T-helper 17 cell (primary cell): ENCODE measurements around the gene CSNK1G1. TPM values are rescaled to one million over a fixed set of nuclear protein-coding genes. Genes with fewer than 3 reads are reported as not detected.

Experiments used
- ATAC-seq: fragments of 150-1000 bp; cut with Tn5 transposase; 2 replicates; pipeline ENCODE4 v1.10.0; 2021; ENCODE audit warnings: mild to moderate bottlenecking, moderate library complexity
- DNase-seq, 3 donors: peaks; one replicate each; pipeline versions ENCODE4 v3.0.0 to v3.0.0-alpha.2; 2020 to 2021
- H3K9me3 ChIP-seq: one replicate; pipeline ENCODE4 v1.7.0; 2013; ENCODE audit warnings: low read length, mild to moderate bottlenecking; ENCODE audit not compliant: control insufficient read depth, poor library complexity, severe bottlenecking
- H3K27ac Mint-ChIP-seq: one replicate; pipeline ENCODE4 v1.8.0; 2022; ENCODE audit warnings: mild to moderate bottlenecking, moderate library complexity, mixed read lengths
- H3K27me3 Mint-ChIP-seq: one replicate; pipeline ENCODE4 v1.8.0; 2022; ENCODE audit warnings: mixed read lengths
- H3K36me3 Mint-ChIP-seq: one replicate; pipeline ENCODE4 v1.8.0; 2022; ENCODE audit warnings: low read depth, mixed read lengths
- H3K4me1 Mint-ChIP-seq: one replicate; pipeline ENCODE4 v1.8.0; 2022; ENCODE audit warnings: mild to moderate bottlenecking, mixed read lengths
- H3K4me3 Mint-ChIP-seq: one replicate; pipeline ENCODE4 v1.8.0; 2022; ENCODE audit warnings: mild to moderate bottlenecking, moderate library complexity, mixed read lengths
- total RNA-seq, 4 donors: library from RNA in 2 of 4; stranded (reverse) in 2 of 4; gene quantifications; one replicate each; pipeline ENCODE4 v1.2.3 and lab custom pipeline; 2022 to 2026

CSNK1G1 gene
- total RNA-seq, 2 donors from 2014 or later: 23.2 to 25.5 TPM

- Mint-ChIP-seq H3K4me1 (peaks cover 21% of the 10 kb centered on the region), H3K27ac (no peak overlapping the region), H3K4me3 (no peak overlapping the region), H3K27me3 (no peaks in the 10 kb centered on the region), H3K36me3 (no peaks in the 10 kb centered on the region)
- H3K9me3 ChIP-seq: no peaks in the 10 kb centered on the region
- no peak for ATAC-seq
- no peak for DNase-seq
Observed at GRCh38 chr15:64310036-64310435, 45.9 kb downstream of the CSNK1G1 start.

- Mint-ChIP-seq H3K4me1 (peaks cover 14% of the 10 kb centered on the region), H3K27ac (no peak overlapping the region), H3K36me3 (peaks cover 3% of the 10 kb centered on the region)
Observed at GRCh38 chr15:64305261-64305660, 50.7 kb downstream of the CSNK1G1 start.

DNA sequence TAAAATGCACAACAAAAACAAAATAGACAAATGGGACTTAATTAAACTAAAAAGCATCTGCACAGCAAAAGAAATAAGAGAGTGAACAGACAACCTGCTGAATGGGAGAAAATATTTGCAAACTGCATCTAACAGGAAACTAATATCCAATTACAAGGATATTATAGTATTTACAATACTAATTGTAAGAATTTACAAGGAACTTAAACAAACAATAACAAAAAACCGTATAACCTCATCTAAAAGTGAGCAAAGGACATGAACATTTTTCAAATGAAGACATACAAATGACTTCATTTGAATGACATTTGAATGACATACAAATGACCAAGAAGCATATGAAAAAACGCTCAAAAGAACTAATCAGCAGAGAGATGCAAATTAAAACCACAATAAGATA lies 66.4 kb downstream of the CSNK1G1 start:
- Mint-ChIP-seq H3K4me3 (no peak overlapping the region), H3K36me3 (peaks cover 2% of the 10 kb centered on the region), H3K4me1 (peaks cover 23% of the 10 kb centered on the region), H3K27ac (no peak overlapping the region), H3K27me3 (no peaks in the 10 kb centered on the region)
- DNase-seq (no peak), ATAC-seq (no peak)
- H3K9me3 ChIP-seq: no peaks in the 10 kb centered on the region

More at GRCh38 chr15:64305261-64305660, 50.7 kb downstream of the CSNK1G1 start:
- no peaks in the 10 kb centered on the region for H3K27me3 Mint-ChIP-seq
- H3K4me3 Mint-ChIP-seq: no peak overlapping the region
- no peak for DNase-seq
- H3K9me3 ChIP-seq: no peaks in the 10 kb centered on the region
- no peak for ATAC-seq

DNA sequence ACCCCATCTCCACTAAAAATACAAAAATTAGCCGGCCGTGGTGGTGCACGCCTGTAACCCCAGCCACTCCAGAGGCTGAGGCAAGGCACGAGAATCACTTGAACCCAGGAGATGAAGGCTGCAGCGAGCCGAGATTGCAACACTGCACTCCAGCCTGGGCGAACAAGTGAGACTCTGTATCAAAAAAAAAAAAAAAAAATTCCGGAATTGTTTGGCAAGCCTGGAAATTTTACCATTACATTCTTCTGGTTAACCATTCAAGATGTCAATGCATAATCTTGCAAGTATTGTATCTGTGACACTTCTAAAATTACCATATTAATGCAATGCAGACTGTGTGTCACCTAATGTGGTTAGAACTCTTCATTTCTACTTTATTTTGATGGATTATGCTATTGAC lies 67.0 kb downstream of the CSNK1G1 start:
- DNase-seq: no peak
- Mint-ChIP-seq H3K4me1 (peaks cover 23% of the 10 kb centered on the region), H3K27me3 (no peaks in the 10 kb centered on the region), H3K4me3 (no peak overlapping the region), H3K36me3 (peaks cover 2% of the 10 kb centered on the region), H3K27ac (no peak overlapping the region)
- H3K9me3 ChIP-seq: no peaks in the 10 kb centered on the region
- ATAC-seq: no peak

DNA sequence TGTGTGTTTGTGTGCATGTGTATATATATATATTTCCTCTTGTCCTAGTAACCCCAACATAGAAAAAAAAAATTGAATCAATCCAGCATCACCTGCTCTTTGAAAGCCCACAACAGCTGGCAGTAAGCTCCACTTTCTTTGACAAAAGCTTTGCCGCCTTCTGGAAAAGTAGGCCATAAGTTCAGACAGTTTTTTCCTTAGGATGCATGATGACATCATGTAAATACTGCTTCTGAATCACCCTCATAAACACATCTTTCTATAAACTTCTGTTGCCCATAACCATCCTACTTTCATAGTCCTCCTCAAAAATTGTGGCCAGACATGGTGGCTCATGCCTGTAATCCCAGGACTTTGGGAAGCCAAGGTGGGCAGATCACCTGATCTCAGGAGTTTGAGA lies 67.4 kb downstream of the CSNK1G1 start:
- Mint-ChIP-seq H3K27me3 (no peaks in the 10 kb centered on the region), H3K4me3 (no peak overlapping the region), H3K27ac (no peak overlapping the region), H3K4me1 (peaks cover 23% of the 10 kb centered on the region), H3K36me3 (peaks cover 2% of the 10 kb centered on the region)
- no peaks in the 10 kb centered on the region for H3K9me3 ChIP-seq
- DNase-seq (no peak), ATAC-seq (no peak)

GRCh38 chr15:64287953-64288352 lies 68.0 kb downstream of the CSNK1G1 start:
- ATAC-seq: no peak
- DNase-seq: no peak
- Mint-ChIP-seq H3K27ac (no peak overlapping the region), H3K27me3 (no peaks in the 10 kb centered on the region), H3K4me1 (peaks cover 18% of the 10 kb centered on the region), H3K4me3 (no peak overlapping the region), H3K36me3 (peaks cover 2% of the 10 kb centered on the region)
- no peaks in the 10 kb centered on the region for H3K9me3 ChIP-seq

- peaks cover 2% of the 10 kb centered on the region for H3K36me3 Mint-ChIP-seq
- DNase-seq (no peak), ATAC-seq (no peak)
- H3K9me3 ChIP-seq: no peaks in the 10 kb centered on the region
- H3K27ac Mint-ChIP-seq: no peak overlapping the region
- no peak overlapping the region for H3K4me3 Mint-ChIP-seq
- H3K27me3 Mint-ChIP-seq: no peaks in the 10 kb centered on the region
- H3K4me1 Mint-ChIP-seq: peaks cover 17% of the 10 kb centered on the region
Observed at GRCh38 chr15:64286473-64286872, 69.5 kb downstream of the CSNK1G1 start.

- no peaks in the 10 kb centered on the region for H3K9me3 ChIP-seq
- ATAC-seq (no peak), DNase-seq (no peak)
- H3K4me1 Mint-ChIP-seq: peaks cover 17% of the 10 kb centered on the region
- H3K36me3 Mint-ChIP-seq: peaks cover 2% of the 10 kb centered on the region
- peak overlapping the region; percentile 8 for H3K4me3 Mint-ChIP-seq
- H3K27me3 Mint-ChIP-seq: no peaks in the 10 kb centered on the region
- peak overlapping the region; percentile 10 for H3K27ac Mint-ChIP-seq
Observed at GRCh38 chr15:64285871-64286270, 70.1 kb downstream of the CSNK1G1 start.

GRCh38 chr15:64285150-64285549 lies 70.8 kb downstream of the CSNK1G1 start:
- peak overlapping the region; percentile 10 for H3K27ac Mint-ChIP-seq
- DNase-seq (no peak), ATAC-seq (no peak)
- H3K4me1 Mint-ChIP-seq: peaks cover 15% of the 10 kb centered on the region
- no peaks in the 10 kb centered on the region for H3K27me3 Mint-ChIP-seq
- no peaks in the 10 kb centered on the region for H3K36me3 Mint-ChIP-seq
- H3K9me3 ChIP-seq: no peaks in the 10 kb centered on the region
- H3K4me3 Mint-ChIP-seq: no peak overlapping the region

DNA sequence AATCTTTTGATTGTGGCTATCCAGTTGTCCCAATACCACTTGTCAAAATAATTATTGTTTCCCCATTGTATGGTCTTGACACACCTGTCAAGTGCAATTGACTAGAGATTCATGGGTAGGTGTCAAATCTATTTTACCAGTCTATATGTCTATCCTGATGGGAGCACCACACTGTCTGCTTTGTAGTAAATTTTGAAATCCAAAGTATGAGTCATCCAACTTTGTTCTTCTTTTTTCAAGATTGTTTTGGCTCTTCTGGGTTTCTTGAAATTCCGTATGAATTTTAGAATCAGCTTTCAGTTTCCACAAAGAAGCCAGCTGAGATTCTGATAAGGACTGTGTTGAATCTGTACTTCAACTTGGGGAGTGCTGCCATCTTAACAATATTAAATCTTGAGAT lies 71.9 kb downstream of the CSNK1G1 start:
- no peaks in the 10 kb centered on the region for H3K27me3 Mint-ChIP-seq
- H3K36me3 Mint-ChIP-seq: no peaks in the 10 kb centered on the region
- peaks cover 9% of the 10 kb centered on the region for H3K4me1 Mint-ChIP-seq
- DNase-seq (no peak), ATAC-seq (no peak)
- no peaks in the 10 kb centered on the region for H3K9me3 ChIP-seq
- H3K4me3 Mint-ChIP-seq: no peak overlapping the region
- H3K27ac Mint-ChIP-seq: no peak overlapping the region

GRCh38 chr15:64282701-64283100 lies 73.3 kb downstream of the CSNK1G1 start:
- H3K9me3 ChIP-seq: no peaks in the 10 kb centered on the region
- Mint-ChIP-seq H3K27me3 (no peaks in the 10 kb centered on the region), H3K27ac (no peak overlapping the region), H3K4me3 (no peak overlapping the region), H3K36me3 (no peaks in the 10 kb centered on the region), H3K4me1 (peaks cover 8% of the 10 kb centered on the region)
- DNase-seq: no peak
- no peak for ATAC-seq

GRCh38 chr15:64279131-64279530 lies 76.8 kb downstream of the CSNK1G1 start:
- ATAC-seq (no peak), DNase-seq (no peak)
- Mint-ChIP-seq H3K27ac (peak overlapping the region; percentile 70), H3K27me3 (no peaks in the 10 kb centered on the region), H3K4me1 (peaks cover 9% of the 10 kb centered on the region), H3K36me3 (no peaks in the 10 kb centered on the region), H3K4me3 (no peak overlapping the region)
- H3K9me3 ChIP-seq: no peaks in the 10 kb centered on the region

DNA sequence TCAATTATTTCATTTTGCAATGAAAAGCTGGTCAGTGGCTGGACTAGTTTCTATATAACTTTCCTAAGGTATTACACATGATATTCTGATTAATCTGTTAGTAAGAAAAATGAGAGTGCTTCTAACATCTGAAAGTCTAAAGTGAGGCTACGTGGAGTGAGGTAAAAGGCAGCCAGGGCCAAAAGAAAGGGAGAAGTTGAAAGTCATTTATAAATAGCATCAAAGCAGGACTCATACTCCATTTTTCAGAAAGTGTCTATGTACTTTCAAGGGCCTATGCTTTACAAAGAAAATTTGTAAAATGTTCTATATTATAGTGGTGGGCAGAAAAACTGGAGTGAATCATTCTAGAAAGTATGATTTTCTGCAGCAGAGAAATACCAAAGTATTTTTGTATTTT lies 80.0 kb downstream of the CSNK1G1 start:
- no peaks in the 10 kb centered on the region for H3K9me3 ChIP-seq
- Mint-ChIP-seq H3K27me3 (no peaks in the 10 kb centered on the region), H3K27ac (no peak overlapping the region), H3K4me3 (no peak overlapping the region), H3K4me1 (peaks cover 9% of the 10 kb centered on the region), H3K36me3 (no peaks in the 10 kb centered on the region)
- DNase-seq (no peak), ATAC-seq (no peak)

DNA sequence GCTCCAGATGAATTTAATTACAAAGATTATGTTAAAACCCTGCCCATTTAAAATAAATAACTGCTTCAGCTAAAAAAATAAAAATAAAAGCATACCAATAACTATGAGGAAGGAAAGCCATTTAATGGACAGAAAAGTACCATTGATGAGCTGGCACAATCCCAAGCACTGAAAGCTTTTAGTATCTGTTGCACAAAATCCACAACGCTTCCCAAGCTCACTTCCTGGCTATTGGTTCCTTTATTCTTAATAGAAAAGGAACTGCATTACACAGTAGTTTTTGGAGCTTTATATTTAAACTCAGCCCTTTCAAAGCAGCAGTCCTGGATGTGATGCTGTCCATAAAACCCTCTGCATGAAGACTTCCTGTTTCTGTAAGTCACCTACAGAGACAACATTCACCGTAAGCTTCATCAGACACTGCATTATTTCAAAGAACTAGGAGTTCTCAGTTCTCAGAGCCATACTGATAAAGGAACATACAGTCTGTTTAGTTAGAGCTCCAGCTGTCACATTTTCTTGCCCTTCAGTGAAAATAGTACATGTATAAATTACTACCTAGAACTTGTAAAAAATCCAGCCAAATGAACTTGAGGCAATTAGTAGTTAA lies 81.5 kb downstream of the CSNK1G1 start:
- no peak for DNase-seq
- no peak for ATAC-seq
- Mint-ChIP-seq H3K27ac (no peak overlapping the region), H3K4me3 (no peak overlapping the region), H3K36me3 (no peaks in the 10 kb centered on the region), H3K27me3 (no peaks in the 10 kb centered on the region), H3K4me1 (peaks cover 9% of the 10 kb centered on the region)
- no peaks in the 10 kb centered on the region for H3K9me3 ChIP-seq
